ENCODE measurements around the gene MPV17. TPM values are rescaled to one million over a fixed set of nuclear protein-coding genes. Genes with fewer than 3 reads are reported as not detected.

Gene MPV17
- total and polyA plus RNA-seq, 2 of the 13 experiments (the other 11 are each of a cell fraction or from before 2014, with no cell fraction given): 48.9 to 129 TPM

DNA sequence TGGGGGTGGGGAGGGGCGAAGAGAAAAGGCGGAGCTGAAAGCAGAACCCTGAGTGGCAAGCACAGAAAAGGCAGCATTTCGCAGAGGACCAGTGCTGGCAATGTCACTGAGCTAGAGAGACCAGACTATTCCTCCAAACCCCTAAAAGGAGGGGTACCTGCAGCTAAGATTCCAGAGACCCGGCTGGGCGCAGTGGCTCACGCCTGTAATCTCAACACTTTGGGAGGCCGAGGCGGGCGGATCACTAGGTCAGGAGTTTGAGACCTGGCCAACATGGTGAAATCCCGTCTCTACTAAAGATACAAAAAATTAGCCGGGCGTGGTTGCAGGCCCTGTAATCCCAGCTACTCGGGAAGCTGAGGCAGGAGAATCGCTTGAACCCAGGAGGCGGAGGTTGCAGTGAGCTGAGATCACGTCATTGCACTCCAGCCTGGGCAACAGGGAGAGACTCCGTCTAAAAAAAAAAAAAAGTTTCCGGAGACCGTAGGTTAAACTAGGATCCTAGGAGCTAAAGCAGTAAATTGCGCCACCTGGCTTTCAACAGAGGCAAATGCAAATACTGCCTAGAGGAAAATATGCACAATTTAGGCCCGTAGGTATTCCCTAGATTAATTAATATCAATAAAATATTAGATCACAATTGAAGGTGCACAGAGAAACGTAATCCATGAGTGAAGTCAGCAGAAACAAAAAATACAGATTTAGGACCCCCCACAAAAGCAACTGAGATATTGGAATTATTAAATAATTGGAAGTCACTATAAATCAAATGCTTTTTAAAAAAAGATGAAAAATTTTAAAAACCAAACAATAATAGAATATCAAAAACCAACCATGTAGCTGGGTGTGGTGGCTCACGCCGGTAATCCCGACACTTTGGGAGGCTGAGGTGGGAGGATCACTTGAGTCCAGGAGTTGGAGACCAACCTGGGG is 19.5 kb downstream of the MPV17 start (continued):
- no peak for TF ChIP-seq PRDM4 (CRISPR knock-in tag; IDR thresholded peaks at IDR 0.05; ENCODE audit: borderline replicate concordance)
- TF ChIP-seq ZNF598 (CRISPR knock-in tag; IDR thresholded peaks at IDR 0.05; ENCODE audit: borderline replicate concordance): peak; percentile 71; the same call in 1 of the 2 replicates
- TF ChIP-seq MTA1 (CRISPR knock-in tag; IDR thresholded peaks at IDR 0.05; ENCODE audit: borderline replicate concordance): peak; percentile 48; the same call in 1 of the 2 replicates
- TF ChIP-seq NR2F6 (IDR thresholded peaks at IDR 0.05): no peak
- no peak for TF ChIP-seq NR2F6 (CRISPR knock-in tag; IDR thresholded peaks at IDR 0.05)
- TF ChIP-seq TBP (CRISPR knock-in tag; IDR thresholded peaks at IDR 0.05): no peak
- 0 out of 2 replicates have a peak, but pooled peaks have one; percentile 21 for TF ChIP-seq MEIS1 (CRISPR knock-in tag; IDR thresholded peaks at IDR 0.05; ENCODE audit: borderline replicate concordance)
- no peak for TF ChIP-seq TFE3 (CRISPR knock-in tag; IDR thresholded peaks at IDR 0.05)
- no peak; the same call in 1 of the 2 replicates for TF ChIP-seq ZNF800 (CRISPR knock-in tag; IDR thresholded peaks at IDR 0.05)
- TF ChIP-seq CENPX (CRISPR knock-in tag; IDR thresholded peaks at IDR 0.05): no peak
- no peak for TF ChIP-seq KLF13 (CRISPR knock-in tag; IDR thresholded peaks at IDR 0.05)
- TF ChIP-seq, protein P1, sequence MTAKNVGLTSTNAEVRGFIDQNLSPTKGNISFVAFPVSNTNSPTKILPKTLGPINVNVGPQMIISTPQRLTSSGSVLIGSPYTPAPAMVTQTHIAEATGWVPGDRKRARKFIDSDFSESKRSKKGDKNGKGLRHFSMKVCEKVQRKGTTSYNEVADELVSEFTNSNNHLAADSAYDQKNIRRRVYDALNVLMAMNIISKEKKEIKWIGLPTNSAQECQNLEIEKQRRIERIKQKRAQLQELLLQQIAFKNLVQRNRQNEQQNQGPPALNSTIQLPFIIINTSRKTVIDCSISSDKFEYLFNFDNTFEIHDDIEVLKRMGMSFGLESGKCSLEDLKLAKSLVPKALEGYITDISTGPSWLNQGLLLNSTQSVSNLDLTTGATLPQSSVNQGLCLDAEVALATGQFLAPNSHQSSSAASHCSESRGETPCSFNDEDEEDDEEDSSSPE (CRISPR knock-in tag; IDR thresholded peaks at IDR 0.05): no peak
- no peak; the same call in 1 of the 2 replicates for TF ChIP-seq YEATS4 (CRISPR knock-in tag; IDR thresholded peaks at IDR 0.05; ENCODE audit: borderline replicate concordance)
- no peak for TF ChIP-seq ZFP36L2 (CRISPR knock-in tag; IDR thresholded peaks at IDR 0.05)
- TF ChIP-seq ZFAT (CRISPR knock-in tag; conservative IDR thresholded peaks at IDR 0.05): no peak
- TF ChIP-seq ZMYM3 (CRISPR knock-in tag; IDR thresholded peaks at IDR 0.05): peak; percentile 54; the same call in 1 of the 2 replicates
- no peak for TF ChIP-seq PAWR (CRISPR knock-in tag; IDR thresholded peaks at IDR 0.05; ENCODE audit: borderline replicate concordance)
- no peak for TF ChIP-seq FOXM1 (CRISPR knock-in tag; IDR thresholded peaks at IDR 0.05)
- 0 out of 2 replicates have a peak, but pooled peaks have one; percentile 31 for TF ChIP-seq ZNF430 (CRISPR knock-in tag; IDR thresholded peaks at IDR 0.05)
- TF ChIP-seq RBM39 (IDR thresholded peaks at IDR 0.05; ENCODE audit: low read depth, low read length, poor library complexity, severe bottlenecking): no peak
- TF ChIP-seq ELF4 (CRISPR knock-in tag; IDR thresholded peaks at IDR 0.05; ENCODE audit: borderline replicate concordance): no peak

All from HepG2 (cell line).